Measurements from ENCODE around the gene D2HGDH. TPM values are rescaled to one million over a fixed set of nuclear protein-coding genes. Genes with fewer than 3 reads are reported as not detected.
A peak's percentile ranks its signal among the peaks of the same experiment; 100 is the strongest.

The D2HGDH gene
- total RNA-seq, 1 experiment from 2014 or later = 53.3 TPM

DNA sequence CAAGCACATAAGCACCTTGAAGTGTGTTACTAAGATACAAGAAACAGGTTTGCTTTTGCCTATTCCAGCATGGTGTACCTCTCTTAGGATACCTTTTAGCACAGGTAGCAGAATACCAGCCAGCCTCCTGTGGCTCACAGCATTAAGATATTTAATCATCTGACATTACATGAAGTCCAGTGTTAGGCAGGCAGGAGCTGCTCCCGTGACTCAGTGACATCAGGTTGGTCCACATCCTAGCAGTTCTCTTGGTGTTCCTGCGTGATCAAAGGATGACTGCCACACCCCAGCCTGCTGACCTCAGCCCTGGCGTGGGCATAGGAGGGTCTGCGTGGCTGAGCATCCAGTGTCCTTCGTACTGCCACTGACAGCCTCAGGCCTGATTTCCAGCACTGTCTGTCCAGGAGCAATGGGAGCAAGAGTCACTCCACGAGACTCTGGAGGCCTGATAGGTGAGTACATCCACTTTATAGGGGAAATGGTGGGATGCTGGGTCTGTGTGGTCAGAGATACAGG, 44.2 kb upstream of the D2HGDH start:
- BruUV-seq (replicated peaks) = no TSS peak
- TF ChIP-seq, protein P1, sequence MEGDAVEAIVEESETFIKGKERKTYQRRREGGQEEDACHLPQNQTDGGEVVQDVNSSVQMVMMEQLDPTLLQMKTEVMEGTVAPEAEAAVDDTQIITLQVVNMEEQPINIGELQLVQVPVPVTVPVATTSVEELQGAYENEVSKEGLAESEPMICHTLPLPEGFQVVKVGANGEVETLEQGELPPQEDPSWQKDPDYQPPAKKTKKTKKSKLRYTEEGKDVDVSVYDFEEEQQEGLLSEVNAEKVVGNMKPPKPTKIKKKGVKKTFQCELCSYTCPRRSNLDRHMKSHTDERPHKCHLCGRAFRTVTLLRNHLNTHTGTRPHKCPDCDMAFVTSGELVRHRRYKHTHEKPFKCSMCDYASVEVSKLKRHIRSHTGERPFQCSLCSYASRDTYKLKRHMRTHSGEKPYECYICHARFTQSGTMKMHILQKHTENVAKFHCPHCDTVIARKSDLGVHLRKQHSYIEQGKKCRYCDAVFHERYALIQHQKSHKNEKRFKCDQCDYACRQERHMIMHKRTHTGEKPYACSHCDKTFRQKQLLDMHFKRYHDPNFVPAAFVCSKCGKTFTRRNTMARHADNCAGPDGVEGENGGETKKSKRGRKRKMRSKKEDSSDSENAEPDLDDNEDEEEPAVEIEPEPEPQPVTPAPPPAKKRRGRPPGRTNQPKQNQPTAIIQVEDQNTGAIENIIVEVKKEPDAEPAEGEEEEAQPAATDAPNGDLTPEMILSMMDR (IDR thresholded peaks at IDR 0.05; ENCODE audit: unreplicated experiment) = no peak
- Mint-ChIP-seq H3K27me3 (ENCODE audit: unreplicated experiment) (no peaks in the 10 kb centered on the region), H3K4me1 (ENCODE audit: low read depth, unreplicated experiment) (no peaks in the 10 kb centered on the region), H3K27ac (ENCODE audit: unreplicated experiment) (no peak overlapping the region), H3K36me3 (ENCODE audit: insufficient read depth, unreplicated experiment) (peaks cover 74% of the 10 kb centered on the region), H3K4me3 (ENCODE audit: low read depth, unreplicated experiment) (no peak overlapping the region), H3K9me3 (ENCODE audit: low read depth, unreplicated experiment) (no peaks in the 10 kb centered on the region)
- CTCF ChIA-PET = no interaction called here
- intact Hi-C loops (cut with micrococcal nuclease; ENCODE audit: unreplicated experiment) = no loop called here
- DNase-seq = no peak

DNA sequence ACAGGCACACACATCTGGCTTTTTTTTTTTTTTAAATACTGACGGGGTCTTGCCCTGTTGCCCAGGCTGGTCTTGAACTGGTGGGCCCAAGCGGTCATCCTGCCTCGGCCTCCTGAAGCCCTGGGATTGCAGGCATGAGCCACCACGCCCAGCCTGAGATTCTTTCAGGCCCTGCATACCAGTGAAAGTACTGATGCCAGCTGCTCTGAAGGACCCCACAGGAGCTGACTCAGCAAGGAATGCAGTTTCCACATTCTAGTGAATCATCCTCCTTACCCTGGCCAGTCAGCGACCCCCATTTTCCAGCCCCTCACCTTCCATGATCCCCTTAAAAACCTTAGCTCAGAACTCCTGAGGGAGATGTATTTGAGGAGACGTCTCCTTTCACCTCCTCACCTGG, 42.0 kb upstream of the D2HGDH start:
- peaks cover 65% of the 10 kb centered on the region for H3K36me3 Mint-ChIP-seq (ENCODE audit: insufficient read depth, unreplicated experiment)
- no peak overlapping the region for H3K27ac Mint-ChIP-seq (ENCODE audit: unreplicated experiment)
- no peaks in the 10 kb centered on the region for H3K9me3 Mint-ChIP-seq (ENCODE audit: low read depth, unreplicated experiment)
- CTCF ChIA-PET = interaction anchor here (0.7 kb wide), 1 partner anchor 137 kb away, joined by 8 read pairs; no protein-coding TSS in a partner anchor
- BruUV-seq (replicated peaks) = no TSS peak
- no peak for DNase-seq
- no peak overlapping the region for H3K4me3 Mint-ChIP-seq (ENCODE audit: low read depth, unreplicated experiment)
- H3K27me3 Mint-ChIP-seq (ENCODE audit: unreplicated experiment) = no peaks in the 10 kb centered on the region
- TF ChIP-seq, protein P1 (IDR thresholded peaks at IDR 0.05; ENCODE audit: unreplicated experiment) = no peak
- no peaks in the 10 kb centered on the region for H3K4me1 Mint-ChIP-seq (ENCODE audit: low read depth, unreplicated experiment)
- intact Hi-C loops (cut with micrococcal nuclease; ENCODE audit: unreplicated experiment) = no loop called here

DNA sequence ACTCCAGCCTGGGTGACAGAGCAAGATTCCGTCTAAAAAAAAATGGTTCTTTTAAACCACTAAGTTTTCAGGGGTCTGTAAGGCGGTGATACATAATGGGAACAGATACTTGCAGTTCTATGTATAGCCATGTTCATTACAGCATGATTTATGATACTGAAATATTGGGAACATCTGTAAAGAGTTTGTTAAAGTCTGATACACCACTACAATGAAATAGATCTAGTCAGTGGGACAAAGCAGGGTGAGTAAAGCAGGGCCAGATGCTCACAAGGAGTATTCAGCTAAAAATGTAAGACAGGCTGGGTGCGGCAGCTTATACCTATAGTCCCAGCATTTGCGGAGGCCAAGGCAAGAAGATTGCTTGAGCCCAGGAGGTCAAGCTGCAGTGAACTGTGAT, 38.8 kb upstream of the D2HGDH start:
- CTCF ChIA-PET = no interaction called here
- TF ChIP-seq, protein P1 (IDR thresholded peaks at IDR 0.05; ENCODE audit: unreplicated experiment) = no peak
- intact Hi-C loops (cut with micrococcal nuclease; ENCODE audit: unreplicated experiment) = no loop called here
- Mint-ChIP-seq H3K36me3 (ENCODE audit: insufficient read depth, unreplicated experiment) (peaks cover 54% of the 10 kb centered on the region), H3K4me3 (ENCODE audit: low read depth, unreplicated experiment) (no peak overlapping the region), H3K27ac (ENCODE audit: unreplicated experiment) (no peak overlapping the region), H3K4me1 (ENCODE audit: low read depth, unreplicated experiment) (no peaks in the 10 kb centered on the region), H3K9me3 (ENCODE audit: low read depth, unreplicated experiment) (no peaks in the 10 kb centered on the region), H3K27me3 (ENCODE audit: unreplicated experiment) (no peaks in the 10 kb centered on the region)
- no TSS peak for BruUV-seq (replicated peaks)
- no peak for DNase-seq

DNA sequence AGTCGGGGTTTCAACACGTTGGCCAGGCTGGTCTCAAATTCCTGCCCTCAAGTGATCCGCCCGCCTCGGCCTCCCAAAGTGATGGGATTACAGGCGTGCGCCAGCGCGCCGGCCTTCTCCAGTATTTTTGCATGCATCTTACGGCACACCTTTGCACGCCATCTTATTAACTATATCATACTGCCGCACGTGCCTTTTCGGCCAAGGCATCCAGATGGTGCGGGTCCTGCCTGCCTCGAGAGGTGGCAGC, 33.4 kb upstream of the D2HGDH start:
- CTCF ChIA-PET = no interaction called here
- H3K9me3 Mint-ChIP-seq (ENCODE audit: low read depth, unreplicated experiment) = peaks cover 2% of the 10 kb centered on the region
- H3K27ac Mint-ChIP-seq (ENCODE audit: unreplicated experiment) = peak overlapping the region; percentile 93
- BruUV-seq (replicated peaks) = no TSS peak
- intact Hi-C loops (cut with micrococcal nuclease; ENCODE audit: unreplicated experiment) = no loop called here
- H3K4me1 Mint-ChIP-seq (ENCODE audit: low read depth, unreplicated experiment) = peaks cover 10% of the 10 kb centered on the region
- H3K27me3 Mint-ChIP-seq (ENCODE audit: unreplicated experiment) = no peaks in the 10 kb centered on the region
- H3K4me3 Mint-ChIP-seq (ENCODE audit: low read depth, unreplicated experiment) = peak overlapping the region; percentile 90
- no peak for DNase-seq
- H3K36me3 Mint-ChIP-seq (ENCODE audit: insufficient read depth, unreplicated experiment) = peaks cover 73% of the 10 kb centered on the region
- TF ChIP-seq, protein P1 (IDR thresholded peaks at IDR 0.05; ENCODE audit: unreplicated experiment) = no peak
